DMS153 treated with DMSO at 0.1 percent for 48 hours (cell line): ENCODE data around the gene GFOD2.
A peak's percentile ranks its signal among the peaks of the same experiment; 100 is the strongest.
"Not testable (repeated sequence)": the region's sequence is repeated elsewhere in the genome, so short reads cannot be mapped to it uniquely, and the experiment has no call there.

Source experiments
- DNase-seq: peaks from one replicate; lab custom pipeline; 2025; ENCODE audit not compliant: unreplicated experiment; lab: John Stamatoyannopoulos, UW

Gene GFOD2

GRCh38 chr16:67707210-67707609 is 11.9 kb downstream of the GFOD2 start:
- no peak for DNase-seq

DNA sequence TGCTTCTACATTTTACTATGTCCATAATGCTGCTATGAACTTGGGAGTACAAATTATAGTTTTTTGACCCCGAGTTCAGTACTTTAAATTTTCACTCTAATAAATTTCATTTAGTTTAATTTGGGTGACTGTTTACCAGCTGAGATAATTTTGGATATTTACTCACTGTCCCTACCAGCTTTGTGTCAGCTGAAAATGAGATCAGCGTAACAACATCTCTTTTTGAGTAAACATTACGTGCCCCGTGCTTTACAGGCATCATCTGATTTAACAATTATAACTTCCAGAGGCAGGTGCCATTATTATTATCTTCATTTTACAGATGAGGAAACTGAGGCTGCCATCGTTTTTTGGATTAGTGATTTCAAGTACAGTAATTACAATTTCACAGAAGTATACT is 15.0 kb downstream of the GFOD2 start:
- DNase-seq, result no peak

- DNase-seq, result no peak
Measured at GRCh38 chr16:67703626-67704025, 15.5 kb downstream of the GFOD2 start.

- no peak for DNase-seq
Measured at GRCh38 chr16:67702130-67702529, 17.0 kb downstream of the GFOD2 start.

DNA sequence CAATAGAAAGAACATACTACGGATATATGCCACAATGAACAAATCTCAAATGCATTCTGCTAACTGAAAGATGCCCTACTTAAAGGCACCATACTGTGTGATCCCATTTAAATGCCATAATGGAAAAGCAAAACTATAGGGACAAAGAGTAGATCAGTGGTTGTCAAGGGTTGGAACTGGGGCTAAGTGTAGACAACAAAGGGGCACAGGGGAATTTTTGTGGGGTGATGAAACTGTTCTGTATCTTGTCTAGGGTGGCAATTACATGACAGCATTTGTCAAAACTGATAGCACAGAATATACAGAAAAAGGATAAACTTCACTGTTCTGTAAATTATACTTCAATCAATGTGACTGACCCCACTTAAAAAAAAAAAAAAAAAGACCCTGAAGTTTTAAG is 17.7 kb downstream of the GFOD2 start:
- DNase-seq, result no peak

DNA sequence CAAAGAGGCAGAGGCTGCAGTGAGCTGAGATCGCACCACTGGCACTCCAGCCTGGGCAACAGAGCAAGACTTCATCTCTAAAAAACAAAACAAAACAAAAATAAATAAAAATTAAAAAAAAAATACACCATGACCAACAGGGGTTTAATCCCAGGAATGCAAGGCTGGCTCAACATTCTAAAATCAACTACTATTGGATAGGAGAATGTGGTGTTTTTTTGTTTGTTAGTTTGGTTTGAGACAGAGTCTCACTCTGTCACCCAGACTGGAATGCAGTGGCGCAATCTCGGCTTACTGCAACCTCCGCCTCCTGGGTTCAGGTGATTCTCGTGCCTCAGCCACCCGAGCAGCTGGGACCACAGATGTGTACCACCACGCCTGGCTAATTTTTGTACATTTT is 19.9 kb downstream of the GFOD2 start:
- no peak for DNase-seq

GRCh38 chr16:67697422-67698185 is 21.5 kb downstream of the GFOD2 start:
- DNase-seq, result no peak

- no peak for DNase-seq
Measured at GRCh38 chr16:67694611-67695010, 24.5 kb downstream of the GFOD2 start.

GRCh38 chr16:67693517-67694285 is 25.4 kb downstream of the GFOD2 start:
- not testable (repeated sequence) for DNase-seq

DNA sequence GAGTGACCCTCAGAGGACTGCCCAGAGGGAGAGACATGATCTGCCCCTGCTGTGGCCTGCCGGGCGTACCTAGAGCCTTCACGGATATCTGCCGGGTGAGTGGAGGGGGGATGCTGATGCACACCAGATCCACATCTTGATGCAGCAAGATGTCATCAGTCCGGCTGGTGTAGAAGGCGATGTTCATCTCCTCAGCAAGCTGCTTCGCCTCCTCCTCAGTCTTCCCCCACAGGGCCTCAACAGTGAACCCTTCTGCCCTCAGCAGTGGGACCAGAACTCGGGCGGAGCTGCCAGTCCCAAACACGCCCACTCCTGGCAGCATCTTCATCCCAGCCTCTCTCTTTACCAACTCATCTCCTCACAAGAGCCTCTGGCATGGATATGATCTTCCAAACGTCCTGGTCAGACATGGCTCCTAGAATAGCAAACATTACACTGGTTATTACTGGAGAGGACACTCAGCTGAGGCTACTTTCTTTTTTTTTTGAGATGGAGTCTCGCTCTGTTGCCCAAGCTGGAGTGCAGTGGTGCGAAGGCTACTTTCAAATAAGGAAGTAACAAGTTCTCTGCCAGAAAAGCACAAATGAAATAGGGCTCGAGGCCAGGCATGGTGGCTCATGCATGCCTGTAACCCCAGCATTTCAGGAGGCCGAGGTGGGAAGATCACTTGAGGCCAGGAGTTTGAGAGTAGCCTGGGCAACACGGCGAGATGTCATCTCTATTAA is 33.6 kb downstream of the GFOD2 start:
- no peak for DNase-seq

- DNase-seq, result no peak
Measured at GRCh38 chr16:67683767-67684166, 35.3 kb downstream of the GFOD2 start.

DNA sequence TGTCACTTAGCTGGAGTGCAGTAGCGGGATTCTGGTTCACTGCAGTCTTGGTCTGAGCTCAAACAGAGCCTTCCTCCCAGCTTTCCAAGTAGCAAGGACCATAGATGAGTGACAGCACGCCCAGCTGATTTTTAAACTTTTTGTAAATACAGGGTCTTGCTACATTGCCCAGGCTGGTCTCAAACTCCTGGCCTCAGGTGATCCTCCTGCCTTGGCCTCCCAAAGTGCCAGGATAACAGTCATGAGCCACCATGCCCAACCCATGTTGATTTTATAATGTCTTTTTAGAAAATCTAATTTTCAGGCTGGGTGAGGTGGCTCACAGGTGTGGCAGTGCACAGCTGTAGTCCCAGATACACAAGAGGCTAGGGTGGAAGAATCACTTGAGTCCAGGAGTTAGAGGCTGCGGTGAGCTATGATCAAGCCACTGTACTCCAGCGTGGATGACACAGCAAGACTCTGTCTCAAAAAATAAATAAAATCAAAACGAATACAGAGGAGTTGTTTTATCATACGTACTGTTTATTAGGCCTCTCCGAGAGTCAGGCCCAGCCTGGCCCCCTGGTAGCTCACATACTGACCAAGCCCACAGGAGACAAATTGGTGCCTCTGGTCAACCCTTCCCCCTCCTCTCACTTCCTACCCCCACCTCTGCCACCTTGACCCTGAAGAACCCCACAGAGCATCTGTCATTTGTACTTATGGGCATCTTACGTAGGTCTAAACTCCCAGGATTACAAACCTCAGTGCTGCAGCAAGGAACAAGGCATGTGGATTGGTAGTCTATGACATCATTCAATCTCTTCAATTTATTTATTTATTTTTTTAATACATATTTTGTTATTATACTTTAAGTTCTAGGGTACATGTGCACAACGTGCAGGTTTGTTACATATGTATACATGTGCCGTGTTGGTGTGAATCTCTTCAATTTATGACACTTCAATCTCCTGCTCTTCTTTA is 38.9 kb downstream of the GFOD2 start:
- DNase-seq, result no peak

GRCh38 chr16:67678354-67679023 is 40.6 kb downstream of the GFOD2 start:
- no peak for DNase-seq

DNA sequence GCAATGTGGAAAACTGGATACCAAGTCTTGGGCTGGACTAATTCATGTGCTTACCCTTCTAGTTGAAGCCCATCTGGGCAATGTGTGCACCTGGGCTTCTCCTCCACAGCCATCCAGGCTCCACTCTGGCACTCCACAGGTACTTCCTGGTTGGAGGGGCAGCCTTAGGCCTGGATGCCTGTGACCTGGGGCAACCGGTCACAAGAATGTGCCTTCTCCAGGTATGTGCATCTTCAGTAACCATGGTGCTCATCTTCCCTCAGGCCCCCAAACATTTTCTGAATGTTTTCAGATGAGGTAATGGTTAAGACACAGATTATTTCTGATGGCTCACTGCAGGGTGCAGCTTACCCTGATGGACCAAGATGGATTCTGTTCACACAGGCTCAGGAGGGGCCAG is 41.4 kb downstream of the GFOD2 start:
- no peak for DNase-seq

- DNase-seq, result no peak
Measured at GRCh38 chr16:67676939-67677338, 42.2 kb downstream of the GFOD2 start.

DNA sequence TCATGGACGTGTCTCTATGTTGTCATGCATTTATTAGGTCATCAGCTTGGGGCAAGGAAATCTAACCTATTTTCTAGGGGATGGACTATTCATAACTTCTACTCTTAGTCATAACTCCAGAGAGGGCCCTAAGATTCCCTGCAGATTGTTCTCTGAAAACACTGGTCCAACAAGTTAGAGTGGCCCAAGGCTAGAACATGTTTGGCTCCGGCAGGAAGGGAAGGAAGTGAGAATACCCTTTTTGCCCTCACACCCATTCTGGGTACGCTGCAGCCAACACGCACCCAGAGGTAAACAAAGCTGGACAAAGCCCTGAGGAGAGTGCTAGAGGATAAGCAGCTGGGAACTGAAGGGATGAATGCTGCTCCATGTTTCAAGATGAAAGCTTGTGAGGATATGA is 42.6 kb downstream of the GFOD2 start:
- DNase-seq, result no peak

DNA sequence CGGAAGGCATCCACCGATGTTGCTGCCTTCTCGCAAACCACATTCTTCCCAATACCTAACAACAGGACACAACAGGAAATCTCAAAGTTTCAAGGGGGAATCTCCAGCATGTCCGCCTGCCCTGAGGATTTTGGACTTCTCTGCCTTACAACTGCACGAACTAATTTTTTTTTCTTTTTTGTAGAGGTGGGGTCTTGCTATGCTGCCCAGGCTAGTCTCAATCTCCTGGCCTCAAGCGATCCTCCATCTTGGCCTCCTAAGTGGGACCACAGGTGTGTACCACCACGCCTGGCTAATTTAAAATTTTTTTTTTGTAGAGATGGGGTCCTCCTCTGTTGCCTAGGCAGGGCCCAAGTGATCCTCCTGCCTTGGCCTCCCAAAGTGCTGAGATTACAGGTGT is 43.1 kb downstream of the GFOD2 start:
- no peak for DNase-seq

- no peak for DNase-seq
Measured at GRCh38 chr16:67675579-67675935, 43.6 kb downstream of the GFOD2 start.

DNA sequence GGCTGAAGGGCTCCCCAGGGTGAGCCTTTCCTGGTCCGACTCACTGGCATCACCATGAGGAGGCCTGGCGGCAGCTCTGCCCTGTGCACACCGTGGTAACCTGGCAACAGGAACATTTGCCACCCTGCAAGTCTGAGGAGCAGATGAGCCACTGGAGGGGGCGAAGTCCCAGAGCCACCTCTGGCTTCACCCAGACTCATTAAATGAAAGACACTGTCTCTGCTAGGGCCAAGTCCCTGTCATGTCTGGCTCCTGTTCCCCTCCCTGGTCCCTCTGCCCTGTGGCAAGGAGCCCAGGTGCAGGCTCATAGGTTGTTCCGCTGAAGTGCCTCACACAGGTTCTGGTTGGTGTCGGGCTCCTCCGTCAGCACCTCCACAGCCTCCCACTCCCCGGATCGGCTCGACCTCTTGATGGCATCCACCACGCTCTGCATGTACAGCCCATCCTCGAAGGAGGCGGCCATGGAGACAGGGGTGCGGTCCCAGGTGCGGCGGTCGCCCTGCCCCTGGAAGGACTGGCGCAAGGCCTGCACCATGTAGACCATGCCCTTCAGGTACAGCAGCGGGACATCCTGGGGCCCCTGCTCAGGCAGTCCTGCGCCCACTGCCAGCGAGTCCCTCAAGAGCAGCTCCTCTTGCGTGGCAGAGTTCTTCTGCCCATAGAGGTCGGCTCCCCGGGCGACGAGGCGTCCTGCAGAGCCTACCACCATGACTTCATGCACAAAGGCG is 44.1 kb downstream of the GFOD2 start:
- DNase-seq, result peak; percentile 47
